ENCODE results near the gene MS4A10.
"Not testable (repeated sequence)": the region's sequence is repeated elsewhere in the genome, so short reads cannot be mapped to it uniquely, and the experiment has no call there.

The MS4A10 gene

GRCh38 chr11:60818057-60818456 lies 32.9 kb downstream of the MS4A10 start:
- Histone ChIP-seq H3K27ac (no peak overlapping the region), H3K4me3 (no peak overlapping the region)

GRCh38 chr11:60821827-60822599 lies 36.9 kb downstream of the MS4A10 start:
- Histone ChIP-seq H3K27ac (no peak overlapping the region), H3K4me3 (no peak overlapping the region)

GRCh38 chr11:60823745-60824306 lies 38.7 kb downstream of the MS4A10 start:
- H3K27ac ChIP-seq: not testable (repeated sequence)

GRCh38 chr11:60825118-60825517 lies 40.0 kb downstream of the MS4A10 start:
- H3K27ac ChIP-seq: no peak overlapping the region
- H3K4me3 ChIP-seq: no peak overlapping the region

More at GRCh38 chr11:60823745-60824306, 38.7 kb downstream of the MS4A10 start:
- not testable (repeated sequence) for H3K4me3 ChIP-seq

GRCh38 chr11:60825790-60826189 lies 40.7 kb downstream of the MS4A10 start:
- Histone ChIP-seq H3K27ac (no peak overlapping the region), H3K4me3 (no peak overlapping the region)

- Histone ChIP-seq H3K4me3 (no peak overlapping the region), H3K27ac (no peak overlapping the region)
Observed at GRCh38 chr11:60830478-60831142, 45.5 kb downstream of the MS4A10 start.

- no peak overlapping the region for H3K4me3 ChIP-seq
Observed at GRCh38 chr11:60831143-60831500, 46.0 kb downstream of the MS4A10 start.

GRCh38 chr11:60831501-60832079 lies 46.5 kb downstream of the MS4A10 start:
- no peak overlapping the region for H3K4me3 ChIP-seq
- H3K27ac ChIP-seq: no peak overlapping the region

More at GRCh38 chr11:60831143-60831500, 46.0 kb downstream of the MS4A10 start:
- H3K27ac ChIP-seq: no peak overlapping the region

GRCh38 chr11:60834742-60835533 lies 49.8 kb downstream of the MS4A10 start:
- Histone ChIP-seq H3K27ac (peak overlapping the region in 1 of 21 experiments; percentile 21), H3K4me3 (no peak overlapping the region)

GRCh38 chr11:60835534-60835846 lies 50.4 kb downstream of the MS4A10 start:
- peak overlapping the region in 3 of 21 experiments; percentile 6 to 24 (median 21) for H3K27ac ChIP-seq
- H3K4me3 ChIP-seq: no peak overlapping the region

- H3K27ac ChIP-seq: no peak overlapping the region
- no peak overlapping the region for H3K4me3 ChIP-seq
Observed at GRCh38 chr11:60836866-60837515, 51.9 kb downstream of the MS4A10 start.

GRCh38 chr11:60838132-60838531 lies 53.0 kb downstream of the MS4A10 start:
- no peak overlapping the region for H3K27ac ChIP-seq
- H3K4me3 ChIP-seq: no peak overlapping the region

- Histone ChIP-seq H3K4me3 (peak overlapping the region in 1 of 7 experiments; percentile 54), H3K27ac (peak overlapping the region in 20 of 21 experiments; percentile 41 to 91 (median 80))
Observed at GRCh38 chr11:60840470-60841430, 55.6 kb downstream of the MS4A10 start.

GRCh38 chr11:60841797-60842667 lies 56.9 kb downstream of the MS4A10 start, which contains the start of gene CCDC86:
CCDC86 (plus strand) TSS chr11:60842113; CDS start chr11:60842125, 12 bp downstream.
- Histone ChIP-seq H3K27ac (peak within 1 kb of the TSS in 20 of 21 experiments; percentile 63 to 91 (median 82)), H3K4me3 (peak within 1 kb of the TSS; percentile 54 to 91 (median 76))

GRCh38 chr11:60842668-60843600 lies 57.8 kb downstream of the MS4A10 start:
- H3K4me3 ChIP-seq: peak overlapping the region; percentile 54 to 91 (median 76)
- H3K27ac ChIP-seq: peak overlapping the region in 18 of 21 experiments; percentile 63 to 91 (median 82)
